Measurements from ENCODE around the gene KRT39. TPM values are rescaled to one million over a fixed set of nuclear protein-coding genes. Genes with fewer than 3 reads are reported as not detected.

Gene KRT39
- total RNA-seq, 1 experiment from 2014 or later: not detected

- TF ChIP-seq JAZF1 (CRISPR knock-in tag; IDR thresholded peaks at IDR 0.05) (no peak), RELA (CRISPR knock-in tag; IDR thresholded peaks at IDR 0.05; ENCODE audit: borderline replicate concordance) (no peak), CBFB (CRISPR knock-in tag; IDR thresholded peaks at IDR 0.05; ENCODE audit: low read depth) (no peak)
- TF ChIP-seq, protein P1, sequence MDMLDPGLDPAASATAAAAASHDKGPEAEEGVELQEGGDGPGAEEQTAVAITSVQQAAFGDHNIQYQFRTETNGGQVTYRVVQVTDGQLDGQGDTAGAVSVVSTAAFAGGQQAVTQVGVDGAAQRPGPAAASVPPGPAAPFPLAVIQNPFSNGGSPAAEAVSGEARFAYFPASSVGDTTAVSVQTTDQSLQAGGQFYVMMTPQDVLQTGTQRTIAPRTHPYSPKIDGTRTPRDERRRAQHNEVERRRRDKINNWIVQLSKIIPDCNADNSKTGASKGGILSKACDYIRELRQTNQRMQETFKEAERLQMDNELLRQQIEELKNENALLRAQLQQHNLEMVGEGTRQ (CRISPR knock-in tag; IDR thresholded peaks at IDR 0.05): no peak
These were observed 37.2 kb upstream of the KRT39 start (continued) for GRCh38 chr17:41003926-41004325.

GRCh38 chr17:41002814-41003213 lies 36.1 kb upstream of the KRT39 start:
- Mint-ChIP-seq H3K27ac (no peak overlapping the region), H3K27me3 (ENCODE audit: low read depth) (no peaks in the 10 kb centered on the region), H3K36me3 (no peaks in the 10 kb centered on the region), H3K4me3 (no peak overlapping the region), H3K9me3 (0 out of 2 replicates have a peak, but pooled peaks cover 7% of the 10 kb centered on the region), H3K4me1 (no peaks in the 10 kb centered on the region)
- no peak for ATAC-seq
- ChIA-PET CTCF (no interaction called here), POLR2A (no interaction called here)
- TF ChIP-seq ZNF232 (CRISPR knock-in tag; IDR thresholded peaks at IDR 0.05) (no peak), CREM (CRISPR knock-in tag; IDR thresholded peaks at IDR 0.05) (no peak), ATF6 (CRISPR knock-in tag; IDR thresholded peaks at IDR 0.05) (no peak), FOXP4 (CRISPR knock-in tag; IDR thresholded peaks at IDR 0.05) (no peak), MAX (CRISPR knock-in tag; IDR thresholded peaks at IDR 0.05) (no peak)
- TF ChIP-seq, protein P2, sequence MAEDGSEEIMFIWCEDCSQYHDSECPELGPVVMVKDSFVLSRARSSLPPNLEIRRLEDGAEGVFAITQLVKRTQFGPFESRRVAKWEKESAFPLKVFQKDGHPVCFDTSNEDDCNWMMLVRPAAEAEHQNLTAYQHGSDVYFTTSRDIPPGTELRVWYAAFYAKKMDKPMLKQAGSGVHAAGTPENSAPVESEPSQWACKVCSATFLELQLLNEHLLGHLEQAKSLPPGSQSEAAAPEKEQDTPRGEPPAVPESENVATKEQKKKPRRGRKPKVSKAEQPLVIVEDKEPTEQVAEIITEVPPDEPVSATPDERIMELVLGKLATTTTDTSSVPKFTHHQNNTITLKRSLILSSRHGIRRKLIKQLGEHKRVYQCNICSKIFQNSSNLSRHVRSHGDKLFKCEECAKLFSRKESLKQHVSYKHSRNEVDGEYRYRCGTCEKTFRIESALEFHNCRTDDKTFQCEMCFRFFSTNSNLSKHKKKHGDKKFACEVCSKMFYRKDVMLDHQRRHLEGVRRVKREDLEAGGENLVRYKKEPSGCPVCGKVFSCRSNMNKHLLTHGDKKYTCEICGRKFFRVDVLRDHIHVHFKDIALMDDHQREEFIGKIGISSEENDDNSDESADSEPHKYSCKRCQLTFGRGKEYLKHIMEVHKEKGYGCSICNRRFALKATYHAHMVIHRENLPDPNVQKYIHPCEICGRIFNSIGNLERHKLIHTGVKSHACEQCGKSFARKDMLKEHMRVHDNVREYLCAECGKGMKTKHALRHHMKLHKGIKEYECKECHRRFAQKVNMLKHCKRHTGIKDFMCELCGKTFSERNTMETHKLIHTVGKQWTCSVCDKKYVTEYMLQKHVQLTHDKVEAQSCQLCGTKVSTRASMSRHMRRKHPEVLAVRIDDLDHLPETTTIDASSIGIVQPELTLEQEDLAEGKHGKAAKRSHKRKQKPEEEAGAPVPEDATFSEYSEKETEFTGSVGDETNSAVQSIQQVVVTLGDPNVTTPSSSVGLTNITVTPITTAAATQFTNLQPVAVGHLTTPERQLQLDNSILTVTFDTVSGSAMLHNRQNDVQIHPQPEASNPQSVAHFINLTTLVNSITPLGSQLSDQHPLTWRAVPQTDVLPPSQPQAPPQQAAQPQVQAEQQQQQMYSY (CRISPR knock-in tag; IDR thresholded peaks at IDR 0.05): no peak
- TF ChIP-seq, protein P3, sequence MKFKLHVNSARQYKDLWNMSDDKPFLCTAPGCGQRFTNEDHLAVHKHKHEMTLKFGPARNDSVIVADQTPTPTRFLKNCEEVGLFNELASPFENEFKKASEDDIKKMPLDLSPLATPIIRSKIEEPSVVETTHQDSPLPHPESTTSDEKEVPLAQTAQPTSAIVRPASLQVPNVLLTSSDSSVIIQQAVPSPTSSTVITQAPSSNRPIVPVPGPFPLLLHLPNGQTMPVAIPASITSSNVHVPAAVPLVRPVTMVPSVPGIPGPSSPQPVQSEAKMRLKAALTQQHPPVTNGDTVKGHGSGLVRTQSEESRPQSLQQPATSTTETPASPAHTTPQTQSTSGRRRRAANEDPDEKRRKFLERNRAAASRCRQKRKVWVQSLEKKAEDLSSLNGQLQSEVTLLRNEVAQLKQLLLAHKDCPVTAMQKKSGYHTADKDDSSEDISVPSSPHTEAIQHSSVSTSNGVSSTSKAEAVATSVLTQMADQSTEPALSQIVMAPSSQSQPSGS (CRISPR knock-in tag; IDR thresholded peaks at IDR 0.05; ENCODE audit: borderline replicate concordance, low read depth): no peak
- no peak for DNase-seq (ENCODE audit: low spot score)

- Mint-ChIP-seq H3K9me3 (0 out of 2 replicates have a peak, but pooled peaks cover 7% of the 10 kb centered on the region), H3K4me3 (no peak overlapping the region), H3K27ac (no peak overlapping the region), H3K36me3 (no peaks in the 10 kb centered on the region), H3K27me3 (ENCODE audit: low read depth) (no peaks in the 10 kb centered on the region), H3K4me1 (no peaks in the 10 kb centered on the region)
- ChIA-PET POLR2A (no interaction called here), CTCF (no interaction called here)
- no peak for ATAC-seq
- DNase-seq (ENCODE audit: low spot score): no peak
- TF ChIP-seq NFATC4 (CRISPR knock-in tag; IDR thresholded peaks at IDR 0.05): no peak
- TF ChIP-seq ZNF423 (CRISPR knock-in tag; IDR thresholded peaks at IDR 0.05): no peak
- TF ChIP-seq SOX15 (CRISPR knock-in tag; IDR thresholded peaks at IDR 0.05): no peak
- TF ChIP-seq ZNF425 (CRISPR knock-in tag; conservative IDR thresholded peaks at IDR 0.05): no peak
- TF ChIP-seq GRHL2 (CRISPR knock-in tag; IDR thresholded peaks at IDR 0.05; ENCODE audit: insufficient replicate concordance, severe bottlenecking): no peak
- TF ChIP-seq, protein P1 (CRISPR knock-in tag; IDR thresholded peaks at IDR 0.05): no peak
- TF ChIP-seq, protein P4, sequence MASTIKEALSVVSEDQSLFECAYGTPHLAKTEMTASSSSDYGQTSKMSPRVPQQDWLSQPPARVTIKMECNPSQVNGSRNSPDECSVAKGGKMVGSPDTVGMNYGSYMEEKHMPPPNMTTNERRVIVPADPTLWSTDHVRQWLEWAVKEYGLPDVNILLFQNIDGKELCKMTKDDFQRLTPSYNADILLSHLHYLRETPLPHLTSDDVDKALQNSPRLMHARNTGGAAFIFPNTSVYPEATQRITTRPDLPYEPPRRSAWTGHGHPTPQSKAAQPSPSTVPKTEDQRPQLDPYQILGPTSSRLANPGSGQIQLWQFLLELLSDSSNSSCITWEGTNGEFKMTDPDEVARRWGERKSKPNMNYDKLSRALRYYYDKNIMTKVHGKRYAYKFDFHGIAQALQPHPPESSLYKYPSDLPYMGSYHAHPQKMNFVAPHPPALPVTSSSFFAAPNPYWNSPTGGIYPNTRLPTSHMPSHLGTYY (CRISPR knock-in tag; IDR thresholded peaks at IDR 0.05): no peak
- no peak for TF ChIP-seq TEAD1 (CRISPR knock-in tag; IDR thresholded peaks at IDR 0.05)
These were observed 35.0 kb upstream of the KRT39 start for GRCh38 chr17:41001795-41002194.
